Middle frontal gyrus (tissue), 1 donor: ENCODE results near the gene ERCC1.

Experiments
- DNase-seq: peaks from one replicate; pipeline ENCODE4 v3.0.0-alpha.2; 2015; ENCODE audit warnings: low spot score; ENCODE audit errors: extremely low spot score

The ERCC1 gene

DNA sequence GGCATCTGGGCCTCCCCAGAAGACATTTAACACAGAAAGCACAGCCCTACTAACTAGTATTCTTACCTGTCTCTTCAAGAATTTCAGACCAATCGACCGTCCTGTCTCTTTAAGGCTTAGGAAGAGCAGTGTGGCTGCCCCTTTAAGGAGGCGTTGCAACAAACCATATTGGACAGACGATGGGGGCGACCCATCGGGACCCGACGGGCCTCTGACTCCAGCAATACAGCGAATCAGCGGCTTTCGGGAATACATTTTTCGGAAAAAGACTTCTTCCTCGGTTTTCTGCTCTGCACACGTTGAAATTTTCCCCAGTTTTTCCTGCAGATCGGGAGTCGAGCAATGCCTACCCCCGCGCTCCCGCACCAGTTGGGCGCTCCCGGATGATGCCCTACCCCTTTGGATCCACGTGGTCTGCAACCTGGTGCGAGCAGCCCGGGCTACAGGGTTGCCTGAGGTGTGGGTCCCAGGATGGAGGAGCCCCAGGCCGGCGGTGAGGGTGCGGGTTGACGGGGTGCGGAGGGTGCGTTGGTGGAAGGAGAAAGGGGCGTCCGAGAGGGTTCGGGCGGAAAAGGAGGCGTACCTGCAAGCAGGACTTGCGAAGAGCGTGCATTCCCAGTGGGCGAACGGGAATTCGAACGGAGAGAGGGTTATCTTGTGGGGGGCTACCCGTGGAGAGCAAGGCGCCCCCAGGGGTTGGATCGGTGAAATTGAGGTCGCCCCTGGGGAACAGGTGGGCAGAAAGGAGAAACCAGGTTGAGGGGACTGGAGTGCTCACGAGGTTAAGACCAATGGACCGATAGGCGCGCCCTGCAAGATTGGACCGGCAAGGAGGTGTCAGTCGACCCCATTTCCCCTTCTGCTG, 17.3 kb downstream of the ERCC1 start, which contains the start of gene POLR1G:
TSS of gene POLR1G (plus strand) at position 419 of the 865 bp plus-strand sequence. CDS start at position 472, 53 bp downstream.
- peak; percentile 72 for DNase-seq

DNA sequence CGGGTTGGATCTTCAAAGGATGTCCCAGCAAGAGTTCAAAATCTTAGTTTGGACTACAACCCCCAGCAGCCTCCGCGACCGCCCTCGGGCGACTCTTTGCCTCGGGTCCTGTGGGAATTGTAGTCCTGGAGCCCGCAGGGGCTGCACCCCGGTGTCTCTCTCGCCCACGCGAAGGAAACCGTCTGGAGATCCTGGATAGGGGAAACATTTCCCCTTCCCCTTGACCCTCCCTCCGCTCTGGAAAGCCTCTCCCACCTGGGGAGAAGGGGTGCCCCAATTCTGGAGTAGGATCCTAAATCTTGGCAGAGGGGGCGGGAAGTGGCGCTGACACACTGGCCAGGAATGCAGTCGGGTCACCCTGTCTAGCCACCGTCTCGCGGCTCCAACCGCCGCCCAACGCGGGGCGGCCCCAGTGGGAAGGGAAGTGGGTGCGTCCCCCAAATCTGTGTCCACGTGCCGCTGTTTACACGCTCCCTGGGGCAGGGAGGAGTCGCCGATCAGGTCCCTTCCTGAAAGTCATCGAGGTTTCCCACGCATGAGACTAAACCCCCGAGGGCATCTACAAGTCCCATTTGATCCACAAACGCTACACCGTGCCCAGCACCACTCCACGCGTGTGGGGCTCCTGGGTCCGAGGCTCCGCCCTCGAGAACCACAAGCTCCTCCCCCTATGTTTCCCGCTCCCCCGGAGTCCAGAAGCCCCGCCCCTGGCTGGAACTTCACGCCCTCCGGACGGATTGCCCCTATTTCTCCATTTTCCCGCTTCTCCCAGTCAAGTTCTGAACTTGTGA, 18.1 kb downstream of the ERCC1 start:
- DNase-seq = peak; percentile 75

DNA sequence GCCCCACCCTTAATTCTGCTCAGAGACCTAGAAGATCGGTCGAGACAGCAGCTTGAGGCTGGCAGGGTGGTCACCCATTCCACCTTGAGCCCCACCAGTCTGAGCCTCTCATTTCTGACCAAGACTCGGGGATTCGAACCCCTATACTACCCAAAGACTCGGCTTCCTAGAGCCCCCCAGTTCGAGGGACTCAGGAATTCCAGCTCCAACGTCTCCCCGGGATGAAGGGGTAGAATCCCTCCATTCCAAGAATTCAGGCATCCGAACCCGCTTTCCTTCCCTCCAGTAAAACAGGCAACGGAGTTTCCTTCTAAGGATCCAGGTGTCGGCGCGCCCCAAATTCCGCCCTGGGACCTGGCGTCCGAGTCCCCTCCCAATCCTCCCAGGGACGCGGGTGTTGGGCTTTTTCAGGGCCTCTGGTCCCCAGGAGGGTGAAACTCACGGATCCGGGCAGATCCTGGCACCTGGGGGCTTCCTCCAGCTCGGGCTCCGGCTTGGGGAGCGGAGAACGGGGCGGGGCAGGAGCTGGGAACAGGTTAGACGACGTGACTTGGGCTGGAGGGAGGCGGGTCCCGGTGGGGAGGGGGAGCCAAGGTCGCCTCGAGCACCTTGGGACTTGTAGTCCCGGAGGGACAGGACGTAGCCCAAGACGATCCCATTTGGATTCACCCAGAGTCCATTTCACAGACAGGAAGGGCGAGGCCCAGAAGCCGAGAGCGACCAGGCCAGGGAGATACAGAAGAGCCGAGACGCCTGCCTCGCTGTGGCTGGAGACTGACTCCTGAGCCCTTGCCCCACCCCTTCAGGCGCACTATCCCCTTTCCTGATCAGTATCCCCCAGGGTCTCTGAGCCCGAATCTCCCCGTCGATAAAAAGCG, 18.9 kb downstream of the ERCC1 start, which contains the start of gene PPP1R13L:
TSS of gene PPP1R13L (minus strand) at position 513 of the 878 bp plus-strand sequence. CDS start 6,751 bp downstream, outside the sequence.
- DNase-seq = no peak

DNA sequence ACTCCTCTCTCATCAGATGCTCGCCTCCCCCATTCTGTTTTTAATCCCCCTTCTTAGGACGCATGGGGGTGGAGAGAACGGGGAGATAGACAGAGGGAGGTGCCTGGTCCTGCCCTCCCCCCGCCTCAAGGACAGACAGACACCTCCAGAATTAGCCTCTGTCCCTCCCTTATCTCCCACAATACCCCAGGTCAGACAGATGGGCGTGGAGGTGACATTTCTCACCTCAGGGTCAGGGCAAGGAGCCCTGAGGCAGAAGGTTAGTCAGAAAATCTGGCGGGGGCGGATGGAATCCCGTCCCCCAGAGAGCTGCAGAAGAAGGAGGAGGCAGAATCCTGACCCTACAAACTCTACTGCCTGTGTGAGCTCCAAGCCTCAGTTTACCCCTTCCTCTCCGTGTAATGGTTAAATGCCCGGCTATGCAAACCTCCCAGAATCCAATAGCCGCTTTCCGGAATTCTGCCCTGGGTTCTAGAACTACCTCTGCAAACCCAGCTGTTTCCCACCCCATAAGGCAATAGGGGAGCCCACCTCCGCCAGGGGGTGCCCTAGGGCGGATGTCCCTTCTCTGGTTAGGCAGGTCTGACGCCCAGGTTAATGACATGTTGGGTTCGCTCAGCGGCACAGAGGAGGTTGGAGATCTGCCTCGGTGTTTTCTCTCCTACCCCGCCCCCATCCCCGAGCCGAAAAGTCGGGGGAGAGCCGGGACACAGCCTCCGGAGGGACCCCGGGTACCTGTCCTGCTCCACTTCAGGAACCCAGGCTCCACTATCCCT, 19.7 kb downstream of the ERCC1 start:
- no peak for DNase-seq

DNA sequence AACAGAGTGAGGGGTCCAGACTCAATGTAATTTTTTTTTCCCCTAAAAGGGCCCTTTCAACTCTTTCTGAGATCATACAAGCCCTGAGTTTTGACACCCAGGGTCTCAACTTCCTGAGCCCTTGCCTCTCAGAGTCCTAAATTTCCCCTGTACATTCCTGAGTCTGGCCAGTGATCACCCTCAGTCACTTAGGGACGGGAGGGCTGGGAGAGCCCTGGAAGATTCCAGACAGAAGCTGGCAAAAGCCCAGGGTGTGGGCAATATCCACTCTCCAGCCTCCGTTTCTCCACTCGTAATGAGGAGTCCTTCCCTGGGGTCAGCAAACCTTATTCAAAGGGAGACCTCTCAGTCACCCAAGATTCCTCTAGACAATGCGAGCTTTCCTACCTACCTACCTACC, 20.4 kb downstream of the ERCC1 start:
- DNase-seq = no peak

DNA sequence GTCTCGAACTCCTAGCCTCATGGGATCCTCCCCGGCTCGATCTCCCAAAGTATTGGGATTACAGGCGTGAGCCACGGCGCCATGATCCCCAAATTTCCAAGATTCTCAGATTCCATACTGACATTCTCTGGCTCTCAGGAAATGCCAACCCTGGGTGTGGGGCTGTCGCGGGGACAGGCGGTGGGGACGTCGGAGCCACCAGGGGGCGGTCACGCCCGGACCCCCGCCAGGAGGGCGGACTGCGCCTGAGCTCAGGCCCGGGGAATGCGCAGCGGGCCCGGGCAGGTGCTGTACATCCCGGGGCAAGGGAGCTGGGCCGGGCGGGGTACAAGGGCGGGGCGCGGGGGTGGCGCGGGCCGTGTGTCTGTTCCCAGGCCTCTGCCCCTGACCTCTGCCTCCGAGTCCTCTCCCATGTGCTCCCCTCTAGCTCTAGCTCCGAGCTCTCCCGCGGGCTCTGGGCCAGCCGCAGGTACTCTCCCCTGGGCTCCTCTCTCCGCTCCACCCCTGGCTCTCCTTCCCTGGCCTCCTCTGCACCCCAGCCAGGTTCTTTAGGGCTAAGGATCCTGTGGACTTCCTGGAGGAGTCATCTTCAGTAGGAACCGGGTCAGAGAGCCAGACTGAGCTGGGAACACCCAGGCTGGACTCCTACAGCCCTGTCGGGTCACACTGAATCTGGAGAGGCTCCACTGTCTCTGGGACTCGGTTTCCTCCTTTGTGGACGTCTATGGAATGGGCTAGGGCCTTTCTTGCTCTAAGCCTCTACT, 21.2 kb downstream of the ERCC1 start:
- DNase-seq = no peak

DNA sequence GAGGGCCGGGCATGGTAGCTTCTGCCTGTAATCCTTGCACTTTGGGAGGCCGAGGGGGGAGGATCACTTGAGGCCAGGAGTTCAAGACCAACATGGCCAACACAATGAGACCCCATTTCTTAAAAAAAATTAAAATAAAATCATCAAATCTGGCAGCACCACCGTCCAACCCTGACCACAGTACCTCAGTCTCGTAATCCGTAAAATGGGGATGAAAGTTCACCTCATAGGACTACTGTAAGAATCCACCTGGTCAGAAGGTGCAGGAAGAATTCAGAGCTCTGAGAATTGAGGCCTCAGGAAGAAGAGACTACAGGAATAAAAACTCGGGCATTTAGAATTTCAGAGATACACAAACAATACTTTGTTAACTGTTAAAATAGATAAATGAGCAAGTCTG, 21.9 kb downstream of the ERCC1 start:
- no peak for DNase-seq

DNA sequence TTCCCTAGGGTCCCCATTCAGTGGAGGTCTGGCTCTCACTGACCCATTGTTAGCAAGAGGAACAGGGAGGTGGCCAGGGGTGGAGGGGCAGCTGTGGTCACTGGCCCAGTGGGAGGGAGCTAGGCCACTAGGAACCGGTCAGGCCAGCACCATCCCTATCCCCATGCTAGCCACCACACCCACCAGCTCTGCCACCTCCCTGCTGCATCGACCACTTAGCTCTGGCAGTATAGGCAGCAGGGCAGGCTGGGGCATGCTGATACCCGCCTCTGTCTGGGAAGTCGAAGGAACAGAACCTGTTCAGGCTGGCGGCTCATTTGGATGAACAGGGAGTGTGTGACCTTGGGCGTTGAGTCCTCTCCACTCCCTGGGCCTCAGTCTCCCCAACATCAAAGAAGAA, 23.5 kb downstream of the ERCC1 start:
- no peak for DNase-seq

DNA sequence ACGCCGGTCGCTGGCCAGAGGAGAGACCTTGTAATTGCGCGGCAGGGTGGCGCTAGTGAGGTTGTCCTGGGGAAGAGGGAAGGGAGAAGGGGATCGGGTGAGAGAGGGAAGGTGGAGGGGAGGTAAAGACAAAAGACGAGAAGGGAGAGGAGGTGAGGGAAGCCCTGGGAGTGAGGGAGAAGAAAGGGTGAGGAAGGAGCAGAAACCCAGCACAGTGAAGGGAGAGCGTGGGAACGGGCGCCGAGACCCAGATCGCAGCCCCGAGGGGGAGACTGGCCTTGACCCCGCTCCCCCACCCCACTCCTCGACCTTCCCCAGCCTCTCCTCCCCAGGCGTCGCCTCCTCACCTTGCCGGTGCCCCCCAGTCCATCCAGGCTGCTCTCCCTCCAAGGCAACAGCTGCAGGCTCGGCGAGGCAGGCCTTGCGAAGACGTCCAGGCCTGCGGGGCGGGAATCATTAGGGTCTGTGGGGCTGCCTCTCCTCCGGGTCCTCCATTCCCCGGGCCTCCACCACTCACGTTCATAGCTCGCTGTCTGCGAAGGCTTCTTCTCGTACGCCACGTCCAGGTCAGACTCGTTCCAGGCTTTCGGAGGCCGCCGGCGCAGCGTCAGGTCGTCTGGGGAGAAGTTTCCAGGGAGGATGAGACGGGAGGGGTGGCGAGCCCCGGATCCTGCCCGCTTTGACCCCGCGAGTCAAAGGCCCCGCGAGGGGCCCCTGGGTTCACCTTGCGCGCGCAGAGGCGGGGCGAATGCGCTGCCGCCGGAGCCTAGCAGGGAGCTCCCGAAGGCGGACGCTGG, 27.7 kb downstream of the ERCC1 start:
- DNase-seq = no peak

DNA sequence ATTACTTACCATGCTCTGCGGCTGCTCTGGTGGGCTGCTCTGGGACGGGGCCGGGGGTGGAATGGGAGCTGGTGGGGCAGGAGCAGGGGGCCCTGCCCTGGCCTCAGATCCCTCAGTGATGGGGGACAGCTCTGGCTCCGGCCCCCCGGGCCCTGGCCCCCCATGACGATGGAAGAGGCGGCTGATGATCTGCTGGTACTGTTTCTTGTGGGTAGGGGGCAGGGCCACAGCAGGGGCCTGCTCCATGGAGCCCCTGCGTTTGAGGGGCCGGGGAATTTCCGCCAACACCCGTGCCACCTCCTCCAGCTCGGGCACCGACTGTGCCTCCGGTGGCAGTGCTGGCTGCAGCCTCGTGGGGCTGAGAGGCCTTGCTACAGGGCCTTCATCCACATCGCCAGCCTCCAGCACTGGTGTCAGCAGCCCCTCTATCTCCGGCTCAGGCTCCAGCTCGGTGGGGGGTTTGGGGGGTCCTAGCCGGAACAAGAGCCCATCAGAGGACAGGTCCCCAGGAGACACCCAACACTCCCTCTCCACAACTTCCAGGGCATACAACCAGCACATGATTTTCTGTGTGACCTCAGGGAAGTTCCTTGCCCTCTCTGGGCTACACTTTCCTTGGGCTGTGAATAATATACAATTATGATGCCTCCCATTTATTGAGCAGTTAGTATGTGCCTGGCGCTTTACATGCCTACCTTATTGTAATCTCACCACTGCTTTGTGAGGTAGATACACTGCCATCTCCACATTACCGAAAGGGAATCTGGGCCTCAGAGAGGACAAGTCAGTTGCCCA, 31.6 kb downstream of the ERCC1 start:
- no peak for DNase-seq

DNA sequence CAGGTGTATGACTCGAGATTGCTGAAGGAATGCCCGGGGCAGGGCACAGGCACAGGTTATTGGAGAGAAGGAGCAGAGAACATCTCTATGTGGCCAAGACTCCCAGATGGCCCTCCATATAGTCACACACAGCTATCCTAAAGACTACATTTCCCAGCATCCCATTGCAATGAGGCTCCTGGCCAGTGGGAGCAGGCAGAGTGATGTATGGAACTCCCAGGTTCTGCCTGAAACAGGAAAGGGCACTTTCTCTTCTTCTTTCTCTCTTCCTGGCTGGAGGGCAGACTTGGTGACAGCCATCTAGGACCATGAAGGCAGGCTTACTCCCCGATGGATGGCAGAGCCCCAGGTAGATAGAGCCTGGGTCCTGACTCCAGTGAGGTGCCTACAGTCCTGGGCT, 32.4 kb downstream of the ERCC1 start:
- no peak for DNase-seq

DNA sequence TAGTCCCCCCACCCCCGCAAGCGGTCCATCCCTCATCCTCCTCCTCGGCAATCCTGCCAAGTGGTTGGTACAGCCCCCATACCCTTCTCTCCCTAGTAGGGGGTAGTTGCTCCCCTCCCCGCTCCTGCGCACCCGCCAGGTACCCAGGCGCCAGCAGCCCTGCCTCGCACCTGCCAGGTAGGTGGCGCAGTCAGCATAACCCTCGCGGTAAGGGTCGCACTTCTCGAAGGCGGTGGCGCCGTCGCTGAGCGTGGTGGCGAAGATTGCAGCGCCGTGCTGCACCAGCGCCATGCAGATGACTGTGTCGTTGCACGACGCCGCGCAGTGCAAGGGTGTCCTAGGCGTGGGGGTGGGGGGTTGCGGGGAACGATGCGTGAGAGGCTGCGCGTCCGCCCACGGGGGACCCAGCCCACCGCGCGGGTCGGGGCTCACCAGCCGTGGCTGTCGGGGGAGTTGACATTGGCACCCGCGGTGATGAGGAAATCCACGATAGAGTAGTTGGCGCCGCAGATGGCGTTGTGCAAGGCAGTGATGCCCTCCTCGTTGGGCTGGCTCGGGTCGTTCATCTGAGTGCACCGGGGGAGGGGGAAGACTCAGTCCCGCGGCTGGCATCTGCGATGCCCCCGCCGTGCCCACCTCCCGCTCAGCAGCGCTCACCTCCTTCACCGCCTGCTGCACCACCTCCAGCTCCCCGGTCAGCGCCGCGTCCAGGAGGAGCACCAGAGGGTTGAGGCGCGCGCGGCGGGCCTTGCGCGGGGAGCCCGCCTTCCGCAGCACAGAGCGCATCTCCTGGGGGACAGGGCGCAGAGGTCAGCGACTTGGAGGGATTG, 38.1 kb downstream of the ERCC1 start:
- DNase-seq = no peak

DNA sequence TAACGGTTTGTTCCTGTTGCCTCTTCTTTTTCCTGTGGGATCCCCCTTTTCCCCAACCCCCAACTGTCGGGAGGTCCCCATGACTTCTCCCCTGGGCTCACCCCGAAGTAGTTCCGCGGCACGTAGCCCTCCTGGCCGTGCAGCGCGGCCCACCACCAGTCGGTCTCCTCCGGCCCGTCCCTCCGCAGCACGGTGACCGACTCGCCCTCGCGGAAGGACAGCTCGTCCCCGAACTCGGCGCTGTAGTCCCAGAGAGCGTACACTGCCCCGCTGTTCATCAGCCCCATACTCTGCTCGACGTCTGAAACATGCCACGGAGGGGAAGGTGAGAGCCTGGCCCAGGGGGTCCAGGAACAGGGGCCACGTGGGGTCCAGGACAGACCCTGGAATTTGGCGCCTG, 41.3 kb downstream of the ERCC1 start:
- DNase-seq = no peak

DNA sequence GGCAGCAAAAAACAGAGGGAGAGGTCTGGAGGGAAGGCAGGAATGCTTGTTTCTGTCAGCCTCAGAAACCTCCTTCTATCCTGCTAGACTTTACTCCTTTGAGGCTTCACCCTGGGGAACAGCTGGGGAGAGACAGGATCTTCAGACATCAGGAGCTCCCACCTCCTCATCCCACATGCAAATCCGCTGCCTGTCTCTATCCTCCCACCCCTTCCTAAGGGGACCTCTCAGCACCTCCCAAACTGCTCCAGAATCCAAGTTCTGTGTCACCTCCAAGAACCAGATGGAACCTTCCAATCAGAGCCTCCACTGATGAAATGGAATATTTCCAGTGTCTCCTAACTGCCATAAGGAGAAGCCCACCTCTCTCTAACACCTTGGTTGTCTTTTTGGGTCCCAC, 43.6 kb downstream of the ERCC1 start:
- DNase-seq = no peak

DNA sequence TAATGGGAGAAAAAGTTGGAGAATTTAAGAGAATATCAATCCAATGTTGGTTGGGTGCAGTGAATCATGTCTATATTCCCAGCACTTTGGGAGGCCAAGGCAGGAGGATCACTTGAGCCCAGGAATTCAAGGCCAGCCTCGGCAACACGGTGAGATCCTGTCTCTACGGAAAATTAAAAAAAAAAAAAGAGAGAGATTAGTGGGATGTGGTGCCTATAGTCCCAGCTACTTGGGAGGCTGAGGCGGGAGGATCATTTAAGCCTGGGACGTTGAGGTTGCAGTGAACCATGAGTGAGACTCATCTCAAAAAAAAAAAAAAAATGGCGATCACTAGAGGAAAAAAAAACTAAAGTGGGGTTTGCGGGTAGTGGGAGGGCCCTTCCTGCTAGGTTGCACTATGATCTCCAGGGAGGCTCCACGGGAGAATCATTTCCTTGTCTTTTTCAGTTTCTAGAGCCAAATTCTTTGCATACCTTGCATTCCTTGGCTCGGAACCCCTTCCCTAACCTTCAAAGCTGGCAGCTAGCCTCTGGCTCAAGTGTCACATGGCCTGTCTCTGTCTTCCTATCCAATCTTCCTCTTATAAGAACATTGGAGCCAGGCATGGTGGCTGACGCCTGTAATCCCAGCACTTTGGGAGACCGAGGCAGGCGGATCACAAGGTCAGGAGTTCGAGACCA, 47.5 kb downstream of the ERCC1 start:
- no peak for DNase-seq

DNA sequence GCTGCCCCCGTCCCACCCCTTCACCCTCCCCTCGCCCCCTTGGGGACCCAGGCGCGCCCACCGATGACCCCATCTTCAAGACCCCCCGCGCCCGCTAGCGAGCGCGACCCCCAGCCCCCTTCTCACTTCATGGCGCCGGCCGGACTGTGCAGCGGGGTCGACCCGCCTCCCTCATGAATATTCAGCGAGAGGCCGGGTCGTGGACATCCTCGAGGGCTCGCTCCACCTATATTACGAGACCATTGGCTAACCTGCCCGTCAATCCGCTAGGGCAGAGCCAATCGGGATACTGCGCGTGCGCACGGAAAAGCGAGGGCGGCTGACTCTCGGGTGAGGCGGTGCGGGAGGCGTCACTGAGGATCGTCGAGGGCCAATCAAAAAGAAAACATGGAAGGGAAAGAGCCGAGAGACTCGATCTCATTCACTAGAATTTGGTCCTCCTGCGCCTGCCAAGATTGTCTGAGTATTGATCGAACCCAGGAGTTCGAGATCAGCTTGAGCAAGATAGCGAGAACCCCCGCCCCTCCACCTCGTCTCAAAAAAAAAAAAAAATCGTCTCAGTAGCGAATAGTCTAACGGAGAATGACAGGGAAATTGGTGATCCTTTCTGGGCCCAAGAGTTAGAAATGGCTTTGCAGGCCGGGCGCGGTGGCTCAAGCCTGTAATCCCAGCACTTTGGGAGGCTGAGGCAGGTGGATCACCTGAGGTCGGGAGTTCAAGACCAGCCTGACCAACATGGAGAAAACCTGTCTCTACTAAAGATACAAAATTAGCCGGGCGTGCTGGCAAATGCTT, 53.1 kb downstream of the ERCC1 start, which contains the start of gene ERCC2:
TSS of gene ERCC2 (minus strand) at position 164 of the 795 bp plus-strand sequence. CDS start at position 131, 33 bp downstream.
- peak; percentile 99 for DNase-seq
